Cardiac muscle cell (in vitro differentiated cells and primary cell): ENCODE data around the gene PDIA5. TPM values are rescaled to one million over a fixed set of nuclear protein-coding genes. Genes with fewer than 3 reads are reported as not detected.

Experiments used
- DNase-seq, 2 donors: peaks; one replicate each; pipeline versions ENCODE4 v3.0.0 to v3.0.0-alpha.2; 2010 to 2017; ENCODE audit warnings: low read depth in 1 of 2, low spot score in 1 of 2
- H3K27ac ChIP-seq: fragments of 200-600 bp; sonication (generic); 2 replicates; pipeline ENCODE4 v1.5.1; 2016
- H3K27me3 ChIP-seq: fragments of 200-600 bp; sonication (generic); 2 replicates; pipeline ENCODE4 v1.6.0; 2016; ENCODE audit warnings: control low read depth
- H3K36me3 ChIP-seq: fragments of 200-600 bp; sonication (generic); 2 replicates; pipeline ENCODE4 v1.5.1; 2016; ENCODE audit warnings: control low read depth
- H3K4me1 ChIP-seq: fragments of 200-600 bp; sonication (generic); 2 replicates; pipeline ENCODE4 v1.8.1; 2017; ENCODE audit warnings: low read depth, mild to moderate bottlenecking, mixed run types
- H3K4me3 ChIP-seq: fragments of 200-600 bp; sonication (generic); 2 replicates; pipeline ENCODE4 v1.5.1; 2016; ENCODE audit warnings: mild to moderate bottlenecking
- H3K9me3 ChIP-seq: fragments of 200-600 bp; sonication (generic); 2 replicates; pipeline ENCODE4 v1.5.1; 2017; ENCODE audit warnings: low read depth, mild to moderate bottlenecking, control low read depth
- polyA plus RNA-seq: library from polyadenylated mRNA; unstranded; fragments of >200 nt; fragmentation: Nextera tagmentation; extraction: Ambion mirVana; gene quantifications from 2 replicates; pipeline ENCODE4 v1.2.1, GENCODE V29; 2016
- total RNA-seq: library from RNA; depleted of rRNA; stranded (reverse); fragments of >200 nt; gene quantifications from 2 replicates; pipeline ENCODE4 v1.2.3, GENCODE V29; 2016
- TF ChIP-seq, protein P1 (sequence below): IDR thresholded peaks from 2 replicates; pipeline ENCODE4 v1.5.1; 2012; ENCODE audit warnings: low read depth, mild to moderate bottlenecking, low read length

PDIA5 gene
- total and polyA plus RNA-seq, 2 experiments from 2014 or later: 14.5 to 19.5 TPM

DNA sequence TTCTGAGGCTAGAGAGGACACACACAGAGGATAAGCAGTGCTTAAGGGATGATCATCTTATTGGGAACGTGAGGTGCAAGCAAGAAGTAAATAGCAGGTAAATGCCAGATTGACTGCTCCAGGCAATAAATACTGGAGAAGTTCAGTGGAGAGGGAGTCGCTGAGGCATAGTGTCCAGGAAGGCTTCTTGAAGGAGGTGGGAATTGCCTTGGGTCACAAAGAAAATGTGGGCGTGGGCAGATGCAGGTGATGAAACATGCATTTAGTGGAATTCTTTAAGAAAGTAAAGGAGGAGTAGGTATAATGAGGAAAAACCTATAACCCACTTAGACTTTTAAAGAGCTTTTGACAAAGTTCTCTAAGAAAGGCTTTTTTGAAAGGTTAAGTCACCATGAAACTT, 31.8 kb upstream of the PDIA5 start:
- no peak overlapping the region for H3K27ac ChIP-seq
- H3K4me1 ChIP-seq: peaks cover 7% of the 10 kb centered on the region
- TF ChIP-seq, protein P1, sequence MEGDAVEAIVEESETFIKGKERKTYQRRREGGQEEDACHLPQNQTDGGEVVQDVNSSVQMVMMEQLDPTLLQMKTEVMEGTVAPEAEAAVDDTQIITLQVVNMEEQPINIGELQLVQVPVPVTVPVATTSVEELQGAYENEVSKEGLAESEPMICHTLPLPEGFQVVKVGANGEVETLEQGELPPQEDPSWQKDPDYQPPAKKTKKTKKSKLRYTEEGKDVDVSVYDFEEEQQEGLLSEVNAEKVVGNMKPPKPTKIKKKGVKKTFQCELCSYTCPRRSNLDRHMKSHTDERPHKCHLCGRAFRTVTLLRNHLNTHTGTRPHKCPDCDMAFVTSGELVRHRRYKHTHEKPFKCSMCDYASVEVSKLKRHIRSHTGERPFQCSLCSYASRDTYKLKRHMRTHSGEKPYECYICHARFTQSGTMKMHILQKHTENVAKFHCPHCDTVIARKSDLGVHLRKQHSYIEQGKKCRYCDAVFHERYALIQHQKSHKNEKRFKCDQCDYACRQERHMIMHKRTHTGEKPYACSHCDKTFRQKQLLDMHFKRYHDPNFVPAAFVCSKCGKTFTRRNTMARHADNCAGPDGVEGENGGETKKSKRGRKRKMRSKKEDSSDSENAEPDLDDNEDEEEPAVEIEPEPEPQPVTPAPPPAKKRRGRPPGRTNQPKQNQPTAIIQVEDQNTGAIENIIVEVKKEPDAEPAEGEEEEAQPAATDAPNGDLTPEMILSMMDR: no peak
- DNase-seq: no peak
- H3K9me3 ChIP-seq: no peaks in the 10 kb centered on the region
- no peak overlapping the region for H3K4me3 ChIP-seq
- H3K27me3 ChIP-seq: no peaks in the 10 kb centered on the region
- no peaks in the 10 kb centered on the region for H3K36me3 ChIP-seq

DNA sequence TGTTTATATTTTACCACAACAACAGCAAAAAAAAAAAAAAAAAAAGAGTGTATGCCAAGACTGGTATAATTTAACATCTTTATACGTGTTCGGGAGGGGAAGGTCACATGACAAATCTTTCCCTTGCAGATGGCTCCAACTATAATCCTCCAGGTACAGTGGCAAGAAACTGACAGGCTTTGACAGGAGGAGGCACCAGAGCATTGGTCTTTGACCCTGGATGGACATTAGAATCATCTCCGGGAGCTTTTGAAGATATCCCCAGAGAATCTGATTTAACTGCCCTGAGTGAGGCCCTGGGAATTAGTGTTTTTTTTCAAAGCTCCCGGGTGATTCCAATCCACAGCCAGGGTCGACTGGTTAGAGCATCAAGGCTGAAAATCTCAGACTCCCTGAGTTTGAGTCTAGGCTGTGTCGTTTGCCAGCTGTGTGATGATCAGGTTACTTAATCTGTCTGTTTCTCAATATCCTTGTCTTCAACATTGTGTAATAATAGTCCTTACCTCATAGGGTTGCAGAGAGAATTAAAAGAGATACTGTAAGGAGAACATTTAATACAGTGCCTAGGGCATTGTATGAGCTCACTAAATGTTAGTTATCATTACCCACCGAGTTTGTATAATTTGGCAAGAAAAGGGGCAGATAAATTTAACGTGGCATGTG, 30.3 kb upstream of the PDIA5 start:
- Histone ChIP-seq H3K4me1 (peaks cover 2% of the 10 kb centered on the region), H3K27ac (no peak overlapping the region), H3K9me3 (no peaks in the 10 kb centered on the region), H3K36me3 (no peaks in the 10 kb centered on the region), H3K4me3 (no peak overlapping the region), H3K27me3 (no peaks in the 10 kb centered on the region)
- TF ChIP-seq, protein P1: no peak
- DNase-seq: peak in 1 of 2 donors; percentile 83

DNA sequence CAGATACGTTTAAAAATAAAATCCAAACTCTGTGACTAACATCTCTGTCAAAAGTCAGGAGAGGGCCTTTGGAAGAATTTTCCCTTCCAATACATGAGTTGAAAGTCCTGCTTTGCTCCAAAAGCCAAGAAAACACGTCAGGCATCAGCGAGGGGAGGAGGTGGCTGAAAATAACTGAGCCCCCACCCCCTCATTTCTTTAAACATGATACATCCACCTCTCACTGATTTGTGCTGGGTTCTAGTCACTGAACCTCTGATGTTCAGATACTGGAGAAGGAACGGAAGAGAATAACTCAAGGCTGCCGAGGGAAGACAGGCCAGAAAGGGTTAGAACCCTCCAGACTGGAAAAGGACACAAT, 29.8 kb upstream of the PDIA5 start:
- no peaks in the 10 kb centered on the region for H3K27me3 ChIP-seq

DNA sequence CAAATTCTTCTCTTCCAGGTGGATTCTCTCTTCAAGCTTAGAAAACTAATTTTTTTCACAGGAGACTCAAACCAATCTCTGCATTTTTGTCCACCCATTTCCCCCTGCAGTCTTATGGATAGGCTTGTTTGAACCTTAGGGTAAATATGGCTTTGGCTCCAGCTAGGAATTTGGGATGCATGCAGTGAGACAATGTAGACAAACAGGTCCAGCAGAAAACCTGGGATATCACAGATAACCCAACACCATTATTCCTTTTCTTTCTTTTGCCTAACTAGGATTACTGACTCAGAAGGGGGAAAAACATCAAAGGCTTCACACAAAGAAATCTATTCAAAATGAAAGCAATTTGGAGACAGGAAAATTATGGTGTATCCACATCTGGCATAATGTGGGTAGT, 28.1 kb upstream of the PDIA5 start:
- H3K27me3 ChIP-seq: no peaks in the 10 kb centered on the region
- H3K36me3 ChIP-seq: no peaks in the 10 kb centered on the region
- no peaks in the 10 kb centered on the region for H3K9me3 ChIP-seq
- no peak overlapping the region for H3K4me3 ChIP-seq
- no peak for DNase-seq
- H3K27ac ChIP-seq: no peak overlapping the region
- TF ChIP-seq, protein P1: no peak
- no peaks in the 10 kb centered on the region for H3K4me1 ChIP-seq

More for the DNA sequence above, 29.8 kb upstream of the PDIA5 start:
- Histone ChIP-seq H3K4me1 (no peaks in the 10 kb centered on the region), H3K36me3 (no peaks in the 10 kb centered on the region), H3K4me3 (no peak overlapping the region), H3K9me3 (no peaks in the 10 kb centered on the region), H3K27ac (no peak overlapping the region)
- DNase-seq: no peak
- TF ChIP-seq, protein P1: no peak

DNA sequence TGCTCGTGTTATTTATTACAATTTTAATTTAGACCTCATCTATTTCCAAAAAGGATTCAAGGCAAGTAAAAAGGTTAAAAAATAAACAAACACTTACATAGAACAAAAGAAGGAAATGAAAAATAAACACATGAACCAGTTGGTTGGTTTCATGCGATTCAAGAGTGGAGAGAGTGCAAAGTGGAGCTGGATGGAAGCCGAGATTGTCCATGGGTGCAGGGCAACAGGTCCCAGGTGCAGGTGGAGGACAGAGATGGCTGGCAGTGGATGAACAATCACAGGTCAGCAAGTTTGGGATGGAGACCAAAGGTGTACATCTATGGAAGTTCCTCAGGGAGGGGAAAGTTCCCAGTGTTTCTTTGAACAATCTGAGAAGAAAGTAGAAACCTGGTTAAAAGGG, 27.6 kb upstream of the PDIA5 start:
- Histone ChIP-seq H3K27me3 (no peaks in the 10 kb centered on the region), H3K27ac (no peak overlapping the region), H3K9me3 (no peaks in the 10 kb centered on the region), H3K36me3 (no peaks in the 10 kb centered on the region), H3K4me1 (no peaks in the 10 kb centered on the region), H3K4me3 (no peak overlapping the region)
- TF ChIP-seq, protein P1: no peak
- no peak for DNase-seq
